ENCODE data around the gene NUDT16L1. TPM values are rescaled to one million over a fixed set of nuclear protein-coding genes. Genes with fewer than 3 reads are reported as not detected.

The NUDT16L1 gene
- polyA plus RNA-seq, 1 of the 3 experiments (the other 2 are of a cell fraction) = 45.8 TPM

DNA sequence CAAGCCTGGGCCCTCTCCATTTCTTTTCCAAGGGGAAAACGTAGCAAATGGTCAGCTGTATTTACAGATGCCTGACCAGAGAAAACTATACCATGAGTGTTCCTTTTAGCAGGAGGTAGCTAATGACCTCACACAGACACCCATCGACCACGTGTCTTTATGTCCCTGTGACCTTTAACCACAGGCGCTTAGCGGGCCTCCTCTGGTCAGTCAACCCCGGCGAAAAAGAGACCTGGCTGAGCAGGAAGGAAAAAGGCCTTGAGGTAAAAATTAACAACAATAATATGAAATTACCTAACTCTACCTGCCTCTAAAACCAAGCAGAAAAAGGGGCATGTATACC, 9.1 kb downstream of the NUDT16L1 start:
- 93% methylated on average over 6 of the region's 7 CpGs for WGBS (ENCODE audit: low lambda C conversion rate)

DNA sequence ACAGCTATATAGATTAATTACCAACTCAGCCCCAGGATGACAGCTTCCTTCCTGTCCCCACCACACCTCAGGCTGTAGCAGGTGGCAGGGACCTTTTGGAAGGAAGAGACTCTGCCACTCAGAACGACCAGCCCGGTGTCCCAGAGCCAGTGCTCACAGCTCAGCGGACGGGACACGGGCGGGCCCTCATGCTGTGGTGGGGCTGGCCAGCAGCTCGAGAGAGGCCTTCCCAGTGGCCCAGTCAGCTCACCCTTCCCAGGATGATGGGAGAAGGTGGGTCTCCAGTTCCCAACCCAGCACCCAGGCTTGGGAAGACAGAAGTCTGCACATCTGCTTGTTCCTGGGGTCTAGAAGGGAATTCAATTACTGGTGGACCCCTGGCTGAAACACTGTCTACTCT, 10.5 kb downstream of the NUDT16L1 start:
- peak; percentile 9 for DNase-seq
- POLR2A ChIA-PET = no interaction called here

More for the DNA sequence above, 9.1 kb downstream of the NUDT16L1 start:
- Histone ChIP-seq H3K79me2 (ENCODE audit: insufficient read depth) (peaks cover 7% of the 10 kb centered on the region), H3K9me3 (no peaks in the 10 kb centered on the region), H3K27ac (ENCODE audit: low read depth in 2 of 2, low read length in 1 of 2) (no peak overlapping the region), H3F3A (replicated peaks; ENCODE audit: insufficient read depth) (no peaks in the 10 kb centered on the region), H3K4me2 (no peak overlapping the region), H3K36me3 (replicated peaks in 1 of 2; ENCODE audit: control insufficient read depth in 1 of 2, insufficient read depth in 2 of 2, low read length in 1 of 2) (peaks cover 11 to 72% of the 10 kb centered on the region in 2 experiments), H3K9me2 (no peaks in the 10 kb centered on the region), H3K27me3 (ENCODE audit: insufficient read depth) (no peaks in the 10 kb centered on the region), H3K4me1 (ENCODE audit: control insufficient read depth in 1 of 2, insufficient read depth in 2 of 2, low read depth in 1 of 2, low read length in 1 of 2) (no peaks in the 10 kb centered on the region), H4K20me1 (ENCODE audit: insufficient read depth) (no peaks in the 10 kb centered on the region), H3K4me3 (ENCODE audit: low read depth in 2 of 2, low read length in 1 of 2) (no peak overlapping the region), H2AFZ (ENCODE audit: low read depth) (no peak overlapping the region), H3K9ac (no peak overlapping the region)
- TF ChIP-seq EP300 (IDR thresholded peaks at IDR 0.05; ENCODE audit: borderline replicate concordance in 1 of 2, low read depth in 1 of 2, low read length in 1 of 2) (no peak), GABPA (IDR thresholded peaks at IDR 0.05; ENCODE audit: low read depth) (no peak), IRF3 (IDR thresholded peaks at IDR 0.05; ENCODE audit: low read depth, low read length) (no peak), SMC3 (IDR thresholded peaks at IDR 0.05; ENCODE audit: low read depth, low read length) (no peak)
- TF ChIP-seq, protein P1, sequence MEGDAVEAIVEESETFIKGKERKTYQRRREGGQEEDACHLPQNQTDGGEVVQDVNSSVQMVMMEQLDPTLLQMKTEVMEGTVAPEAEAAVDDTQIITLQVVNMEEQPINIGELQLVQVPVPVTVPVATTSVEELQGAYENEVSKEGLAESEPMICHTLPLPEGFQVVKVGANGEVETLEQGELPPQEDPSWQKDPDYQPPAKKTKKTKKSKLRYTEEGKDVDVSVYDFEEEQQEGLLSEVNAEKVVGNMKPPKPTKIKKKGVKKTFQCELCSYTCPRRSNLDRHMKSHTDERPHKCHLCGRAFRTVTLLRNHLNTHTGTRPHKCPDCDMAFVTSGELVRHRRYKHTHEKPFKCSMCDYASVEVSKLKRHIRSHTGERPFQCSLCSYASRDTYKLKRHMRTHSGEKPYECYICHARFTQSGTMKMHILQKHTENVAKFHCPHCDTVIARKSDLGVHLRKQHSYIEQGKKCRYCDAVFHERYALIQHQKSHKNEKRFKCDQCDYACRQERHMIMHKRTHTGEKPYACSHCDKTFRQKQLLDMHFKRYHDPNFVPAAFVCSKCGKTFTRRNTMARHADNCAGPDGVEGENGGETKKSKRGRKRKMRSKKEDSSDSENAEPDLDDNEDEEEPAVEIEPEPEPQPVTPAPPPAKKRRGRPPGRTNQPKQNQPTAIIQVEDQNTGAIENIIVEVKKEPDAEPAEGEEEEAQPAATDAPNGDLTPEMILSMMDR (IDR thresholded peaks at IDR 0.05) = no peak
- ChIA-PET CTCF (no interaction called here), POLR2A (no interaction called here)
- DNase-seq = no peak

DNA sequence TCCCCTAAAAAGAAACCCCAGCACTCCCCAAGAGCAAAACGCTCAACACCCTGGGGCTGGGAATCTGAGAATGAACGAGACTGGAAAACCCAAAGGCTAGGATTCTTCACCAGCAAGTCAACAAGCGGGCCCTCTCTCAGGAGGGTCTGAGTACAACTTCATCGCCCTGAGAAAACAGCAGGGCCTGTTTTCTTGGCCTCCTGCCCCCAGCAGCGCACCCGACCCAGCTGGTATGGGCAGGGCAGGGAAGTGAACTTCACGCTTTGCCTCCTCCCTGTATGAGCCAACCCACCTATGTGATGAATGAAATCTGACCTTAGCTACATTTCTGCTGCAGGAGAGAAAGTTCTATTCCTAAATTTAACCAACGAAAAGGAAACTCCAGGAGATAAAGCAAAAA, 11.1 kb downstream of the NUDT16L1 start:
- Histone ChIP-seq H2AFZ (ENCODE audit: low read depth) (no peak overlapping the region), H3K4me1 (ENCODE audit: control insufficient read depth in 1 of 2, insufficient read depth in 2 of 2, low read depth in 1 of 2, low read length in 1 of 2) (no peaks in the 10 kb centered on the region), H3K79me2 (ENCODE audit: insufficient read depth) (peaks cover 23% of the 10 kb centered on the region), H3F3A (replicated peaks; ENCODE audit: insufficient read depth) (peaks cover 4% of the 10 kb centered on the region), H3K4me3 (ENCODE audit: low read depth in 2 of 2, low read length in 1 of 2) (no peak overlapping the region), H4K20me1 (ENCODE audit: insufficient read depth) (no peaks in the 10 kb centered on the region), H3K9me2 (no peaks in the 10 kb centered on the region), H3K9me3 (no peaks in the 10 kb centered on the region), H3K9ac (no peak overlapping the region), H3K27me3 (ENCODE audit: insufficient read depth) (no peaks in the 10 kb centered on the region), H3K36me3 (replicated peaks in 1 of 2; ENCODE audit: control insufficient read depth in 1 of 2, insufficient read depth in 2 of 2, low read length in 1 of 2) (peaks cover 14 to 52% of the 10 kb centered on the region in 2 experiments), H3K4me2 (no peak overlapping the region), H3K27ac (ENCODE audit: low read depth in 2 of 2, low read length in 1 of 2) (no peak overlapping the region)
- DNase-seq = peak; percentile 3
- TF ChIP-seq ELF1 (IDR thresholded peaks at IDR 0.05) (no peak), YY1 (IDR thresholded peaks at IDR 0.05; ENCODE audit: low read depth) (no peak), NFIC (IDR thresholded peaks at IDR 0.05; ENCODE audit: borderline replicate concordance) (no peak), NRF1 (IDR thresholded peaks at IDR 0.05; ENCODE audit: low read depth, low read length) (no peak)
- ChIA-PET CTCF (no interaction called here), POLR2A (interaction anchor here (1.6 kb wide), 1 partner anchor 11 kb away, joined by 4 read pairs; the partner anchor contains the start of gene NUDT16L1)
- whole genome bisulfite sequencing (ENCODE audit: low lambda C conversion rate) = 91% methylated on average over 7 of the region's 8 CpGs

More for the DNA sequence above, 10.5 kb downstream of the NUDT16L1 start:
- Histone ChIP-seq H3K9ac (no peak overlapping the region), H3K79me2 (ENCODE audit: insufficient read depth) (peaks cover 21% of the 10 kb centered on the region), H3K9me2 (no peaks in the 10 kb centered on the region), H3K27me3 (ENCODE audit: insufficient read depth) (no peaks in the 10 kb centered on the region), H2AFZ (ENCODE audit: low read depth) (no peak overlapping the region), H3K27ac (ENCODE audit: low read depth in 2 of 2, low read length in 1 of 2) (no peak overlapping the region), H3K4me3 (ENCODE audit: low read depth in 2 of 2, low read length in 1 of 2) (no peak overlapping the region), H4K20me1 (ENCODE audit: insufficient read depth) (no peaks in the 10 kb centered on the region), H3K4me1 (ENCODE audit: control insufficient read depth in 1 of 2, insufficient read depth in 2 of 2, low read depth in 1 of 2, low read length in 1 of 2) (no peaks in the 10 kb centered on the region), H3K9me3 (no peaks in the 10 kb centered on the region), H3F3A (replicated peaks; ENCODE audit: insufficient read depth) (no peaks in the 10 kb centered on the region), H3K36me3 (replicated peaks in 1 of 2; ENCODE audit: control insufficient read depth in 1 of 2, insufficient read depth in 2 of 2, low read length in 1 of 2) (peaks cover 14 to 58% of the 10 kb centered on the region in 2 experiments), H3K4me2 (no peak overlapping the region)
- CTCF ChIA-PET = no interaction called here
- TF ChIP-seq NFIC (IDR thresholded peaks at IDR 0.05; ENCODE audit: borderline replicate concordance) (no peak), EP300 (IDR thresholded peaks at IDR 0.05; ENCODE audit: borderline replicate concordance in 1 of 2, low read depth in 1 of 2, low read length in 1 of 2) (no peak), YY1 (IDR thresholded peaks at IDR 0.05; ENCODE audit: low read depth) (no peak)
- no CpG with 5 or more reads among the region's 7 CpGs for WGBS (ENCODE audit: low lambda C conversion rate)
